Right lobe of liver (tissue), 6 donors: ENCODE results near the gene MYH15. TPM values are rescaled to one million over a fixed set of nuclear protein-coding genes. Genes with fewer than 3 reads are reported as not detected.

Experiments used
- ATAC-seq, 4 donors: fragments of 200-7000 bp; cut with Tn5 transposase; one replicate each; pipeline ENCODE4 v1.9.1; 2020; ENCODE audit warnings: mild to moderate bottlenecking in 4 of 4, moderate library complexity in 4 of 4
- DNase-seq, 3 donors: peaks; one replicate each; pipeline ENCODE4 v3.0.0-alpha.2; 2020
- H3K27ac ChIP-seq, 3 donors: fragments of 200-600 bp; one replicate each; pipeline ENCODE4 v1.8.0; 2022
- H3K27me3 ChIP-seq, 2 donors: fragments of 200-600 bp; one replicate each; pipeline ENCODE4 v1.8.0; 2022
- H3K36me3 ChIP-seq, 4 donors: fragments of 200-600 bp; sonication (generic) in 1 of 4; one replicate each; pipeline versions ENCODE4 v1.5.1 to v1.8.0; 2017 to 2022; ENCODE audit warnings: control low read depth in 1 of 4
- H3K4me1 ChIP-seq, 4 donors: fragments of 200-600 bp; sonication (generic) in 1 of 4; one replicate each; pipeline versions ENCODE4 v1.5.1 to v1.8.0; 2017 to 2022; ENCODE audit warnings: control low read depth in 1 of 4
- H3K4me3 ChIP-seq, 3 donors: fragments of 200-600 bp; one replicate each; pipeline ENCODE4 v1.8.0; 2022
- H3K9me3 ChIP-seq, 4 donors: fragments of 200-600 bp; sonication (generic) in 1 of 4; one replicate each; pipeline versions ENCODE4 v1.5.1 to v1.8.0; 2017 to 2022; ENCODE audit warnings: control low read depth in 1 of 4
- CTCF ChIP-seq, 4 donors: fragments of 200-600 bp in 3 of 4; fragments of 450-650 bp in 1 of 4; IDR thresholded peaks; one replicate each; pipeline versions ENCODE4 v1.5.1 to v1.8.0; 2016 to 2022; ENCODE audit warnings: antibody characterized with exemption in 4 of 4, mild to moderate bottlenecking in 2 of 4
- POLR2A ChIP-seq: fragments of 450-650 bp; IDR thresholded peaks from one replicate; pipeline ENCODE4 v1.6.1; 2017; ENCODE audit warnings: antibody characterized with exemption, mild to moderate bottlenecking
- WGBS: methylation state at CpG from one replicate; pipeline ENCODE4 v1.1.6; 2018; ENCODE audit warnings: low coverage, low lambda C conversion rate; ENCODE audit not compliant: insufficient coverage; ENCODE audit errors: missing lambda C conversion rate; 5-methylcytosine and 5-hydroxymethylcytosine counted together
- intact Hi-C, 2 donors: fragments of 100-400 bp; cut with DNase I; formaldehyde crosslinking; loops; one replicate each; pipeline versions ENCODE4 v1.11.2 to v1.14.1; 2022
- total RNA-seq, 6 experiments: library from RNA; depleted of rRNA in 2 of 6; stranded (reverse); fragments of >200 nt in 2 of 6; fragmentation: NEBNext Ultra II Directional in 3 of 6; extraction: Animal tissue kit (Norgen Biotek cat#: 25700) in 3 of 6; gene quantifications; one replicate each; pipeline versions ENCODE4 v1.1.0 to v1.2.4, GENCODE V29; 2016 to 2023
- donor health status: DM: no; HTN: yes; CAD: no.
- donor health status: DM: no; HTN: no; CAD: no.
- donor health status: DM: no; HTN: no; CAD: no.
- donor health status: DM: no; HTN: yes; CAD: no.
- donor health status: DM: no; HTN: yes; CAD: no.

The MYH15 gene
- total RNA-seq, 6 experiments from 2014 or later: not detected

- TF ChIP-seq CTCF (IDR thresholded peaks at IDR 0.05): no peak
- no peak for TF ChIP-seq POLR2A
- DNase-seq (no peak), ATAC-seq (no peak)
- Histone ChIP-seq H3K27me3 (no peaks in the 10 kb centered on the region), H3K36me3 (no peaks in the 10 kb centered on the region), H3K27ac (no peak overlapping the region), H3K4me3 (no peak overlapping the region), H3K9me3 (no peaks in the 10 kb centered on the region), H3K4me1 (no peaks in the 10 kb centered on the region)
- intact Hi-C loops: no loop called here
These were observed 16.7 kb upstream of the MYH15 start for GRCh38 chr3:108527109-108527508.

GRCh38 chr3:108525971-108526370 is 15.6 kb upstream of the MYH15 start:
- TF ChIP-seq POLR2A (no peak), CTCF (IDR thresholded peaks at IDR 0.05) (no peak)

GRCh38 chr3:108525256-108525655 is 14.9 kb upstream of the MYH15 start:
- Histone ChIP-seq H3K4me1 (no peaks in the 10 kb centered on the region), H3K4me3 (no peak overlapping the region), H3K36me3 (no peaks in the 10 kb centered on the region), H3K27ac (no peak overlapping the region), H3K9me3 (no peaks in the 10 kb centered on the region), H3K27me3 (no peaks in the 10 kb centered on the region)
- no peak for TF ChIP-seq POLR2A
- ATAC-seq (no peak), DNase-seq (no peak)
- 58% methylated on average over 2 of the region's 2 CpGs for WGBS
- intact Hi-C loops: no loop called here

More at GRCh38 chr3:108525971-108526370, 15.6 kb upstream of the MYH15 start:
- no peak for ATAC-seq
- Histone ChIP-seq H3K27ac (no peak overlapping the region), H3K27me3 (no peaks in the 10 kb centered on the region), H3K9me3 (no peaks in the 10 kb centered on the region), H3K36me3 (no peaks in the 10 kb centered on the region), H3K4me1 (no peaks in the 10 kb centered on the region), H3K4me3 (no peak overlapping the region)
- intact Hi-C loops: no loop called here
- WGBS: 55% methylated on average over 2 of the region's 2 CpGs
- no peak for DNase-seq

- Histone ChIP-seq H3K4me3 (no peak overlapping the region), H3K27ac (no peak overlapping the region), H3K36me3 (no peaks in the 10 kb centered on the region), H3K4me1 (no peaks in the 10 kb centered on the region), H3K9me3 (no peaks in the 10 kb centered on the region), H3K27me3 (no peaks in the 10 kb centered on the region)
- no peak for DNase-seq
- no peak for TF ChIP-seq CTCF (IDR thresholded peaks at IDR 0.05)
- no peak for TF ChIP-seq POLR2A
- ATAC-seq: no peak
- 31% methylated on average over 2 of the region's 2 CpGs for WGBS
- intact Hi-C loops: no loop called here
These were observed 14.1 kb upstream of the MYH15 start for GRCh38 chr3:108524537-108524936.

GRCh38 chr3:108518895-108519294 is 8.5 kb upstream of the MYH15 start:
- 50% methylated on average over 1 of the region's 1 CpG for WGBS

More at GRCh38 chr3:108518895-108519294, 8.5 kb upstream of the MYH15 start:
- DNase-seq (no peak), ATAC-seq (no peak)
- H3K4me1 ChIP-seq: no peaks in the 10 kb centered on the region
- intact Hi-C loops: no loop called here
- H3K9me3 ChIP-seq: no peaks in the 10 kb centered on the region
- no peaks in the 10 kb centered on the region for H3K27me3 ChIP-seq
- no peak for TF ChIP-seq CTCF (IDR thresholded peaks at IDR 0.05)
- TF ChIP-seq POLR2A: no peak
- H3K4me3 ChIP-seq: no peak overlapping the region
- no peak overlapping the region for H3K27ac ChIP-seq
- H3K36me3 ChIP-seq: no peaks in the 10 kb centered on the region
